Measurements from ENCODE around the gene OR13C9.
"Not testable (repeated sequence)": the region's sequence is repeated elsewhere in the genome, so short reads cannot be mapped to it uniquely, and the experiment has no call there.

The OR13C9 gene, protein sequence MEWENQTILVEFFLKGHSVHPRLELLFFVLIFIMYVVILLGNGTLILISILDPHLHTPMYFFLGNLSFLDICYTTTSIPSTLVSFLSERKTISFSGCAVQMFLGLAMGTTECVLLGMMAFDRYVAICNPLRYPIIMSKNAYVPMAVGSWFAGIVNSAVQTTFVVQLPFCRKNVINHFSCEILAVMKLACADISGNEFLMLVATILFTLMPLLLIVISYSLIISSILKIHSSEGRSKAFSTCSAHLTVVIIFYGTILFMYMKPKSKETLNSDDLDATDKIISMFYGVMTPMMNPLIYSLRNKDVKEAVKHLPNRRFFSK

DNA sequence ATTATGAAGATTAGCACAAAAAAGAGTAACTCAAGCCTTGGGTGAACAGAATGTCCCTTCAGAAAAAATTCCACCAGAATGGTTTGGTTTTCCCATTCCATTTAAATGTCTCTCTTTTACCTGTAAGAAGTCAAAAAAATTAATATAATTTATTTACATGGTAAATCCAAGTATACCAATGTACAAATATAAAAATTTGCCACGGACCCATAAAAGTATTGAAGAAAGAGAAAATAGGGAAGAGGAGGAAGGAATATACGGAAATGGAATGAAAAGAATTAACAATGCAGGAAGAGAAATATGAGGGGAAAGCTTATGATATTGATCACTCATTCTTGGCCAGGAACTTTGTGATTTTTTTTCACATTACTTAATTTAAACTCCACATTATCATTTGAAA lies at the start of gene OR13C9:
TSS of gene OR13C9 (minus strand) at position 101 of the 400 bp plus-strand sequence. CDS start at position 101, 0 bp downstream.
- no peaks in the 10 kb centered on the region for H3K4me1 Mint-ChIP-seq
- no peaks in the 10 kb centered on the region for H3K9me3 Mint-ChIP-seq

DNA sequence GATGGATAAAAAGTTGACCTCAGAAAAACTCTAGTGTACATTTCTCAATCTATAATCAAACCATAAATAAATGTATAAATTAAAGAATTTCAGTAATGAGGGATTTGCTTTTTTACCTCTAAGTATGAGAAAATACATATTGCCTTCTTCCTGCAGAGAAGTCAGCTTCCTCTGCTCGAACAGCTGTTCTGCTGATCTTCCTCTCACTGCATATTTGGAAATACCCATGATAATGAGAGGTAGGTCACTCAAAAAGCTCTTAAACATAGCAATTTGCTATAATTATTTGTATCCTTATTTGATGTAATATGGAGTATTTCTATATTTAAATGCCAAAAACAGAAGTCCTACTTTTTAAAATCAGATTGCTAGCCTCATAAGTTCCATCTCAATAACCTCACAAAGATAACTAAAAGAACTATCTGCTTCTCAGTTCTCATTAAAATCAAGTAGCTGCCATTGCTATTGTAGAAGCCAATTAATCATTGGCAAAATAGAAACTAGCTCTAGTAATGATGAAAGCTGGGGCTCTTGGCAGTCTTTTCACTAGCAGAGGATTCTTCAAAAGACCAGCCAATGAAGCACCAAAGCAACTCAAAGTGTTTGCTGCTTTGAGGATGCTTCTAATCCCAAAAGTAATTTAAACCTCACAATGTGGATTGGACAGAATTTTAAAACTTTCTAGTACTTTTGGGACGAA lies 40.6 kb upstream of the OR13C9 start:
- Mint-ChIP-seq H3K27me3 (no peaks in the 10 kb centered on the region), H3K4me1 (no peaks in the 10 kb centered on the region), H3K36me3 (peaks cover under 1% of the 10 kb centered on the region), H3K9me3 (no peaks in the 10 kb centered on the region), H3K4me3 (no peak overlapping the region), H3K27ac (no peak overlapping the region)
- DNase-seq (ENCODE audit: low spot score in 2 of 2) (no peak), ATAC-seq (ENCODE audit: low read depth) (no peak)

More for the DNA sequence above, at the start of gene OR13C9:
- DNase-seq (ENCODE audit: low spot score in 2 of 2) (no peak), ATAC-seq (ENCODE audit: low read depth) (no peak)
- Mint-ChIP-seq H3K36me3 (no peaks in the 10 kb centered on the region), H3K27ac (no peak within 1 kb of the TSS), H3K4me3 (no peak within 1 kb of the TSS), H3K27me3 (no peaks in the 10 kb centered on the region)

DNA sequence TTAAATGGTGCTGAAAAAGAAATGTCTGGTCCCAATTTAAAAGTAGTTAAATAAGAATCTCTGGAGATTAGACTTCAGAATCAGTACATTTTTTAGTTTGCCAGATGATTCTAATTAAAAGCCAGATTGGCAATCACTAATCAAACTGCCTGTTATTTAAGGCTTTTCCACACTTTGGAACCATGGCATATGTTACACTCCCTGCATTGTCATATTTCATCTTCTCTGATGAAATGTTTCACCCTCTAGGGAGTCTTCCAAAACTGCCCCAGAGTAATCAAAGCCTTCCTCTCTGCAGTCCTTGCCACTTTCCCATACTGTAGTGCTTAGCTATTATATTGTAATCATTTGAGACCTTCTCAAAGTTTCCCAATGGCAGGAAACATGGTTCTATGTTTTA lies 17.5 kb upstream of the OR13C9 start:
- no peak overlapping the region for H3K27ac Mint-ChIP-seq
- no peak for ATAC-seq (ENCODE audit: low read depth)

DNA sequence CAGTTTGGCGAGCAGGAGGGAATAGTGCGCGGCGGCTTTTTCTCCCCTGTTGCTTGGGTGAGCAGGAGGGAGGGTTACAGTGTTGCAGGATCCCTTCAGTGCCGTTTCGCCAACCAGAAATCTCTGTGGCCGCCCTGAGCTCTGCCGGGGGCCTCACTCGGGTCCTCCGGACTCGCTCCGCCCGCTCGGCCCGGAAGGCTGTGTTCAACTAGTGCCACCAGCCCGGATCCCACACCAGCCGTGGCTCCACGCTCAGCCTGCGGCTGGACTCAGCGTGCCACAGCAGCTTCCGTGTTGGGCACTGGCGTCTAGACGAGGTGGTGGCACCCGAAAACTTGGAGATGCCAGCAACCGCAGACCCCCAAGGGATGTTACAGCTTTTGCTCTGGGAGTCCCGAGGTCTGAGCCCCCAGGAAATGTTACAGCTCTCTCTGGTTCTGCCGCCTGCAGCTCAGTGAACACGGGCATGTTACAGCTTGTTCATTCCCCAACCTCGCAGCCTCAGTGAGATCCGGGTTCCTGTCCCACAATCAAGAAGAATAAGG lies 16.0 kb upstream of the OR13C9 start:
- H3K27me3 Mint-ChIP-seq: peaks cover 3% of the 10 kb centered on the region
- no peak for ATAC-seq (ENCODE audit: low read depth)
- no peaks in the 10 kb centered on the region for H3K4me1 Mint-ChIP-seq
- no peak overlapping the region for H3K27ac Mint-ChIP-seq
- no peaks in the 10 kb centered on the region for H3K9me3 Mint-ChIP-seq
- no peak overlapping the region for H3K4me3 Mint-ChIP-seq
- H3K36me3 Mint-ChIP-seq: no peaks in the 10 kb centered on the region
- DNase-seq (ENCODE audit: low spot score in 2 of 2): no peak

More for the DNA sequence above, 17.5 kb upstream of the OR13C9 start:
- Mint-ChIP-seq H3K4me1 (no peaks in the 10 kb centered on the region), H3K36me3 (no peaks in the 10 kb centered on the region), H3K4me3 (no peak overlapping the region), H3K27me3 (peaks cover 3% of the 10 kb centered on the region), H3K9me3 (peaks cover 4% of the 10 kb centered on the region)
- no peak for DNase-seq (ENCODE audit: low spot score in 2 of 2)

DNA sequence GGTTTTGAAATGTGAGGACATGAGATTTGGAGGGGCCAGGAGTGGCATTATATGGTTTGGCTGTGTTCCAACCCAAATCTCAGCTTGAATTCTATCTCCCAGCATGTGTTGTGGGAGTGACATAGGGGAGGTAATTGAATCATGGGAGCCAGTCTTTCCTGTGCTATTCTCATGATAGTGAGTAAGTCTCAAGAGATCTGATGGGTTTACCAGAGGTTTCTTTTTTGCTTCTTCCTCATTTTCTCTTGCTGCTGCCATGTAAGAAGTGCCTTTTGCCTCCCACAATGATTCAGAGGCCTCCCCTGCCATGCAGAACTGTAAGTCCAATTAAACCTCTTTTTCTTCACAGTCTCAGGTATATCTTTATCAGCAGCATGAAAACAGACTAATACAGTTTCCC lies 8.0 kb upstream of the OR13C9 start:
- H3K4me1 Mint-ChIP-seq; H3K9me3 Mint-ChIP-seq; H3K36me3 Mint-ChIP-seq; H3K4me3 Mint-ChIP-seq; DNase-seq (ENCODE audit: low spot score in 2 of 2); H3K27me3 Mint-ChIP-seq; H3K27ac Mint-ChIP-seq; ATAC-seq (ENCODE audit: low read depth): not testable (repeated sequence)

DNA sequence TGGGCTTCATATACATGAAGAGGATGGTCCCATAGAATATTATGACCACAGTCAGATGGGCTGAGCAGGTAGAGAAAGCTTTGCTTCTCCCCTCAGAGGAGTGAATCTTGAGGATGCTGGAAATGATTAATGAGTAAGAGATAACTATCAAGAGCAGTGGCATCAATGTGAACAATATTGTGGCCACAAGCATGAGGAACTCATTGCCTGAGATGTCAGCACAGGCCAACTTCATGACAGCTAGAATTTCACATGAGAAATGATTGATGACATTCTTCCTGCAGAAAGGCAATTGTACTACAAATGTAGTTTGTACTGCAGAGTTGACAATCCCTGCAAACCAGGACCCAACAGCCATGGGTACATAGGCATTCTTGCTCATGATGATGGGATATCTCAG lies 586 bp downstream of the OR13C9 start:
- no peaks in the 10 kb centered on the region for H3K36me3 Mint-ChIP-seq
- H3K4me1 Mint-ChIP-seq: no peaks in the 10 kb centered on the region
- no peaks in the 10 kb centered on the region for H3K9me3 Mint-ChIP-seq
- H3K27ac Mint-ChIP-seq: no peak overlapping the region
- ATAC-seq (ENCODE audit: low read depth) (no peak), DNase-seq (ENCODE audit: low spot score in 2 of 2) (no peak)
- no peak overlapping the region for H3K4me3 Mint-ChIP-seq
- peaks cover 1% of the 10 kb centered on the region for H3K27me3 Mint-ChIP-seq

DNA sequence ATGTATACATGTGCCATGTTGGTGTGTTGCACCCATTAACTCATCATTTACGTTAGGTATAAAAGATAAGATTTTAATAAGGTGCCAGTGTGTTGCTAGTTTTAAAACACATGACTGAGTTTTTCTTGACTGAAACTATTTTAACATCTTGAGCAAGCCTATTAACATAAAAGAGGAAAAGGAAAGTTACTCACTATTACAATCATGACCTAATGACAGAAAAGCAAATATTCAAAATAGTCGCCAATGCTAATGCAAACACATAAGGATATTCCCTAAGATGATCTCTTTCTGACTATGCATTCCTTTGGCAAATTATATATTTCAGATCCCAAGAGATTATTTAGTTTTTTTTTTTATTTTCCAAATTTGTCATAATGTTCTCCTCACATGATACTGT lies 6.8 kb downstream of the OR13C9 start:
- no peak for DNase-seq (ENCODE audit: low spot score in 2 of 2)
- H3K9me3 Mint-ChIP-seq: no peaks in the 10 kb centered on the region
- no peaks in the 10 kb centered on the region for H3K4me1 Mint-ChIP-seq
- peaks cover 1% of the 10 kb centered on the region for H3K27me3 Mint-ChIP-seq
- H3K4me3 Mint-ChIP-seq: no peak overlapping the region
- no peaks in the 10 kb centered on the region for H3K36me3 Mint-ChIP-seq
- ATAC-seq (ENCODE audit: low read depth): no peak
- no peak overlapping the region for H3K27ac Mint-ChIP-seq

DNA sequence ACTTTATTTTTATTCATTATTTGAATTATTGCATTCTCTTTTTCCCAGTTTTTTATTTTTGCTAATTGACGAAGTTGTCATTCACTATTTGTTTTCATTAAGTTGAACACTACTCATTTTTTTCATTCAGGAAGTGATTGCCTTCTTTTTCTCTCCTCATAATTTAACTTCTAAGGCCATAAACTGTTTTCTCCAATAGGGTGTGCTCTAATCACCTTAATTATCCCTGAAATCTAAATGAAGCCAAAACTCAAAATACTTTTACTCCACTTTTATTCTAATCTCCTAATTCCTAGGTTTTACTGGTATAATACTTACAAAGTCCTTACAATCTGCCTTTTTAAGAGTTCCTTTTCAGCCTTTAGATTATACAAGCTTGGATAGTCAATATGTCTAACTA lies 9.7 kb downstream of the OR13C9 start:
- H3K36me3 Mint-ChIP-seq: no peaks in the 10 kb centered on the region
- no peaks in the 10 kb centered on the region for H3K9me3 Mint-ChIP-seq
- no peak overlapping the region for H3K27ac Mint-ChIP-seq
- peaks cover 1% of the 10 kb centered on the region for H3K27me3 Mint-ChIP-seq
- no peaks in the 10 kb centered on the region for H3K4me1 Mint-ChIP-seq
- no peak overlapping the region for H3K4me3 Mint-ChIP-seq
- DNase-seq (ENCODE audit: low spot score in 2 of 2) (no peak), ATAC-seq (ENCODE audit: low read depth) (no peak)

DNA sequence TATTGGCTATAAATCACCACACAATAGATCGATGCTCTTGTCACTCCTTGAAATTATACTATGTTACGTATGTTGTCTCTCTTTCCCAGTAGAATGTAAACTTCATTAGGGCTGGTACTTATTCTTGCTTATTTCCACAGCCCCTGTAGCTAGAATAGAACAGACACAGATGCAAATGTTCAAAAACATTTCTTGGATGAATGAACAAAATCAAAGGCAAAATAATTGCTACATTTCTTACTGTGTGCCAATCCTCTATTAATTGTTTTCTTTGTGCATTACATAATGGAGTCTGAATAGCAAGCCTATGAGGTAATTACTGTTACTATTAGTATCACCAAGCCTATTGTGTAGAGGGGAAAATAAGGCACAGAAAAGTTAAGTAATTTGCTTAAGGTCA lies 11.9 kb downstream of the OR13C9 start:
- DNase-seq (ENCODE audit: low spot score in 2 of 2): no peak
- H3K4me3 Mint-ChIP-seq: no peak overlapping the region
- no peaks in the 10 kb centered on the region for H3K4me1 Mint-ChIP-seq

DNA sequence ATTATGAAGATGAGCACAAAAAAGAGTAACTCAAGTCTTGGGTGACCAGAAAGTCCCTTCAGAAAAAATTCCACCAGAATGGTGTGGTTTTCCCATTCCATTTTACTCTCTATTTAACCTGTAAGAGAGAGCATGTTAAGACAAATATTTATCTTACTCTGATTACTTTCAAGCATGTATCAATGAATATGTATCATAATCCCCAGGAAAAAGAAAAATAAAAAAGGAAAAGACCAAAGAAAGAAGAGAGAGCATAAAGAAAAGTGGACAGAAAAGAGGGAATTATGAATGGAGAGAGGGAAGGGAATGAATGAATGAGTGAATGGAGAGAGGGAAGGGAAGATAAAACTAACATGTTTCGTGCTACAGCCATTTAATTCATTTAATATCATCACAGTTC lies 12.5 kb downstream of the OR13C9 start, which contains the start of gene OR13C2:
TSS of gene OR13C2 (minus strand) at position 101 of the 400 bp plus-strand sequence. CDS start at position 101, 0 bp downstream.
- H3K27me3 Mint-ChIP-seq; ATAC-seq (ENCODE audit: low read depth); H3K4me1 Mint-ChIP-seq; DNase-seq (ENCODE audit: low spot score in 2 of 2); H3K4me3 Mint-ChIP-seq; H3K9me3 Mint-ChIP-seq; H3K27ac Mint-ChIP-seq; H3K36me3 Mint-ChIP-seq: not testable (repeated sequence)

More for the DNA sequence above, 11.9 kb downstream of the OR13C9 start:
- Mint-ChIP-seq H3K27ac (no peak overlapping the region), H3K27me3 (no peaks in the 10 kb centered on the region), H3K9me3 (no peaks in the 10 kb centered on the region), H3K36me3 (no peaks in the 10 kb centered on the region)
- ATAC-seq (ENCODE audit: low read depth): no peak

DNA sequence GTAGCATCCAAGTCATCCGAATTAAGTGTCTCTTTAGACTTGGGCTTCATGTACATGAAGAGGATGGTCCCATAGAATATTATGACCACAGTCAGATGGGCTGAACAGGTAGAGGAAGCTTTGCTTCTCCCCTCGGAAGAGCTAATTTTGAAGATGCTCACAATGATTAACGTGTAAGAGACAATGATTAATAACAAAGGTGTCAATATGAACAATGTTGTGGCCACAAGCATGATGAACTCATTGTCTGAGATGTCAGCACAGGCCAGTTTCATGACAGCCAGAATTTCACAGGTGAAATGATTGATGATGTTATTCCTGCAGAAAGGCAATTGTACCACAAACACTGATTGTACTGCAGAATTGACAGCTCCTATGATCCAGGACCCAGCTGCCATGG lies 13.2 kb downstream of the OR13C9 start:
- no peaks in the 10 kb centered on the region for H3K27me3 Mint-ChIP-seq
- no peaks in the 10 kb centered on the region for H3K4me1 Mint-ChIP-seq
- H3K27ac Mint-ChIP-seq: no peak overlapping the region
- no peak overlapping the region for H3K4me3 Mint-ChIP-seq
- H3K9me3 Mint-ChIP-seq: no peaks in the 10 kb centered on the region
- H3K36me3 Mint-ChIP-seq: no peaks in the 10 kb centered on the region
- ATAC-seq (ENCODE audit: low read depth): no peak
- no peak for DNase-seq (ENCODE audit: low spot score in 2 of 2)

DNA sequence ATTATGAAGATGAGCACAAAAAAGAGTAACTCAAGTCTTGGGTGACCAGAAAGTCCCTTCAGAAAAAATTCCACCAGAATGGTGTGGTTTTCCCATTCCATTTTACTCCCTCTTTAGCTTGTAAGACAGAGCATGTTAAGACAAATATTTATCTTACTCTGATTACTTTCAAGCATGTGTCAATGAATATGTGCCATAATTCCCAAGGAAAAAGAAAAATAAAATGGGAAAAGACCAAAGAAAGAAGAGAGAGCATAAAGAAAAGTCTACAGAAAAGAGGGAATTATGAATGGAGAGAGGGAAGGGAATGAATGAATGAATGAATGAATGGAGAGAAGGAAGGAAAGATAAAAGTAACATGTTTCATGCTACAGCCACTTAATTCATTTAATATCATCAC lies 18.7 kb downstream of the OR13C9 start, which contains the start of gene OR13C5:
TSS of gene OR13C5 (minus strand) at position 101 of the 400 bp plus-strand sequence. CDS start at position 101, 0 bp downstream.
- not testable (repeated sequence) for H3K9me3 Mint-ChIP-seq, H3K27me3 Mint-ChIP-seq

DNA sequence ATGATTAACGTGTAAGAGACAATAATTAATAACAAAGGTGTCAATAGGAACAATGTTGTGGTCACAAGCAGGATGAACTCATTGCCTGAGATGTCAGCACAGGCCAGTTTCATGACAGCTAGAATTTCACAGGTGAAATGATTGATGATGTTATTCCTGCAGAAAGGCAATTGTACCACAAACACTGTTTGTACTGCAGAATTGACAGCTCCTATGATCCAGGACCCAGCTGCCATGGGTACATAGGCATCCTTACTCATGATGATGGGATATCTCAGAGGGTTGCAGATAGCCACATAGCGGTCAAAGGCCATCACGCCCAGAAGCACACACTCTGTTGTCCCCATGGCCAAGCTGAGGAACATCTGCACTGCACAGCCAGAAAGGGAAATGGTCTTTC lies 19.3 kb downstream of the OR13C9 start:
- not testable (repeated sequence) for H3K27ac Mint-ChIP-seq; H3K27me3 Mint-ChIP-seq; H3K4me3 Mint-ChIP-seq; H3K9me3 Mint-ChIP-seq; H3K4me1 Mint-ChIP-seq; H3K36me3 Mint-ChIP-seq; ATAC-seq (ENCODE audit: low read depth); DNase-seq (ENCODE audit: low spot score in 2 of 2)

More for the DNA sequence above, 18.7 kb downstream of the OR13C9 start, which contains the start of gene OR13C5:
- DNase-seq (ENCODE audit: low spot score in 2 of 2); H3K4me3 Mint-ChIP-seq; H3K4me1 Mint-ChIP-seq; H3K36me3 Mint-ChIP-seq; ATAC-seq (ENCODE audit: low read depth); H3K27ac Mint-ChIP-seq: not testable (repeated sequence)

DNA sequence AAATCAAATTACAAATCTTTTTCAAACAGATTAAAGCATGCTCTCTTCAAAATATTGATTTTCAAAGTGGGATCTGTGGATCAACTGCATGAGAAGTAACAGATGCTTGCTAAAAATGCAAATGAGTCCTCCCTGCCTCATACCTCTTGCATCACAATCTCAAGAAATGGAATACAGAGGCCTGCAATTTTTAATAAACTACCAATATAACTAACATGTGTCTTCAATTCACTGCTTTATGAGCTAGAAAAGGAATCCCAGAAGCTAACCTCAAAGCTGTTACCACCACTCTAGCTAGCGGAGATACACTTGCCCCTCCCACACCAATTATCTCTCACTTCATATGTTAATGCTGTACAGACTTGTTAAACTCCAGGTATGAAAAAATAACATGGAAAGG lies 28.4 kb downstream of the OR13C9 start:
- Mint-ChIP-seq H3K4me1 (no peaks in the 10 kb centered on the region), H3K27me3 (peaks cover 2% of the 10 kb centered on the region), H3K27ac (no peak overlapping the region), H3K4me3 (no peak overlapping the region), H3K9me3 (peaks cover 7% of the 10 kb centered on the region), H3K36me3 (no peaks in the 10 kb centered on the region)
- ATAC-seq (ENCODE audit: low read depth) (no peak), DNase-seq (ENCODE audit: low spot score in 2 of 2) (no peak)

All from memory B cell (primary cell).